Aorta (tissue), 5 donors: Measurements from ENCODE around the gene CAPZA1. TPM values are rescaled to one million over a fixed set of nuclear protein-coding genes. Genes with fewer than 3 reads are reported as not detected.
A peak's percentile ranks its signal among the peaks of the same experiment; 100 is the strongest.

Experiments
- ATAC-seq: fragments of 200-7000 bp; cut with Tn5 transposase; one replicate; pipeline ENCODE4 v1.9.1; 2022; ENCODE audit warnings: moderate library complexity; ENCODE audit not compliant: low FRiP score
- DNase-seq, 2 donors: peaks; one replicate each; pipeline ENCODE4 v3.0.0-alpha.2; 2020
- H3K27ac ChIP-seq, 2 donors: one replicate each; pipeline ENCODE4 v1.5.1; 2013; ENCODE audit warnings: low read length in 2 of 2, mild to moderate bottlenecking in 2 of 2, moderate library complexity in 2 of 2, control low read depth in 1 of 2, inconsistent platforms in 1 of 2, low read depth in 1 of 2
- H3K27me3 ChIP-seq, 2 donors: one replicate each; pipeline ENCODE4 v1.6.1; 2013; ENCODE audit warnings: control low read depth in 1 of 2, low read length in 1 of 2, mild to moderate bottlenecking in 1 of 2, moderate library complexity in 1 of 2; ENCODE audit not compliant: insufficient read depth in 2 of 2, control insufficient read depth in 1 of 2
- H3K36me3 ChIP-seq, 2 donors: one replicate each; pipeline ENCODE4 v1.6.1; 2013; ENCODE audit warnings: control low read depth in 1 of 2, low read length in 1 of 2, mild to moderate bottlenecking in 1 of 2; ENCODE audit not compliant: insufficient read depth in 2 of 2, control insufficient read depth in 1 of 2
- H3K4me1 ChIP-seq, 2 donors: one replicate each; pipeline ENCODE4 v1.6.1; 2013; ENCODE audit warnings: low read length in 2 of 2, control low read depth in 1 of 2, mild to moderate bottlenecking in 1 of 2, moderate library complexity in 1 of 2; ENCODE audit not compliant: insufficient read depth in 2 of 2, control insufficient read depth in 1 of 2
- H3K4me3 ChIP-seq, 2 donors: one replicate each; pipeline ENCODE4 v1.5.1; 2013; ENCODE audit warnings: low read length in 2 of 2, control low read depth in 1 of 2, mild to moderate bottlenecking in 1 of 2
- H3K9me3 ChIP-seq: one replicate; pipeline ENCODE4 v1.6.1; 2013; ENCODE audit warnings: mild to moderate bottlenecking, low read length; ENCODE audit not compliant: control insufficient read depth
- WGBS, 2 donors: extraction: QIAGEN DNeasy Blood & Tissue Kit; methylation state at CpG; one replicate each; pipeline ENCODE4 v1.1.7; 2013; 5-methylcytosine and 5-hydroxymethylcytosine counted together
- intact Hi-C, 2 donors: fragments of 100-400 bp; cut with DNase I; formaldehyde crosslinking; loops; one replicate each; pipeline versions ENCODE4 v1.14.2 to v1.15.0; 2022
- polyA plus RNA-seq, 2 donors: library from polyadenylated mRNA; stranded (reverse); fragments of 200-250 nt; gene quantifications; one replicate each; pipeline ENCODE4 v1.2.3, GENCODE V29; 2013
- total RNA-seq, 2 donors: library from RNA; stranded (reverse); fragmentation: NEBNext Ultra II Directional; extraction: Animal tissue kit (Norgen Biotek cat#: 25700); gene quantifications; one replicate each; pipeline ENCODE4 v1.2.1, GENCODE V29; 2021
- donor health status: healthy with polysubstance abuse.
- donor health status: Bipolar disorder and iron deficiency.
- donor health status: DM: no; HTN: no; CAD: no.
- donor health status: DM: no; HTN: no; CAD: no.
- donor health status: DM: yes; HTN: yes; CAD: no.

CAPZA1 gene
- total and polyA plus RNA-seq, 4 donors: 39.1 to 109 (median 85.0) TPM

- peaks cover 0 to 3% of the 10 kb centered on the region in 2 donors for H3K36me3 ChIP-seq
- intact Hi-C loops: no loop called here
- no peaks in the 10 kb centered on the region for H3K9me3 ChIP-seq
- no peak for ATAC-seq
- WGBS, 2 donors: 96 to 99% methylated on average over 3 of the region's 3 CpGs
- DNase-seq: no peak
- H3K27me3 ChIP-seq: no peaks in the 10 kb centered on the region
- H3K4me3 ChIP-seq: no peak overlapping the region
- H3K4me1 ChIP-seq: no peaks in the 10 kb centered on the region
- no peak overlapping the region for H3K27ac ChIP-seq
These were observed 56.9 kb downstream of the CAPZA1 start for GRCh38 chr1:112676543-112676942.

- Histone ChIP-seq H3K4me1 (no peaks in the 10 kb centered on the region), H3K4me3 (no peak overlapping the region), H3K27me3 (no peaks in the 10 kb centered on the region), H3K36me3 (no peaks in the 10 kb centered on the region), H3K9me3 (no peaks in the 10 kb centered on the region), H3K27ac (peak overlapping the region in 1 of 2 donors; percentile 16)
- DNase-seq (no peak), ATAC-seq (no peak)
- WGBS, 2 donors: 96 to 97% methylated on average over 4 of the region's 4 CpGs
- intact Hi-C loops: no loop called here
These were observed 57.9 kb downstream of the CAPZA1 start for GRCh38 chr1:112677501-112677900.

DNA sequence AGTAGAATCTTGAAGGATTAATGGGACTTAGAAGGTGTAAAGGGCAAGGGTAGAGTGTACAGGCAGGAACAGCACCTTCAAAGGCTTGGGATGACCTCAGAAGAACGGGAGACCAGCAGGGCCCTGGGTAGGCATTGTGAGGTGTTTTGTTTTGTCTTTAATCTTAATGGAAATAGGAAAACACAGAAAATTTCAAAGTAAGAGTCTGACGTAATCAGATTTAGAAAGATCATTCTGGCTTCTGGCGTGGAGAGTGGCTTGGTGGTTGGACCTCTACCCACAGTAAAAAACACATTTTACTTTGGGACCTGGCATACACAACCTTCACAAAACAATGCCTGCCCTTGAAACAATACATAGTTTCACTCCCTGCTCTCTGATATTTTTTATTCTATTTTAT is 59.0 kb downstream of the CAPZA1 start:
- H3K9me3 ChIP-seq: no peaks in the 10 kb centered on the region
- DNase-seq: no peak
- H3K4me3 ChIP-seq: no peak overlapping the region
- H3K36me3 ChIP-seq: no peaks in the 10 kb centered on the region
- no peak for ATAC-seq
- H3K27ac ChIP-seq: no peak overlapping the region
- 82 to 85% methylated on average over 3 of the region's 3 CpGs for WGBS, 2 donors
- intact Hi-C loops: no loop called here
- no peaks in the 10 kb centered on the region for H3K27me3 ChIP-seq
- no peaks in the 10 kb centered on the region for H3K4me1 ChIP-seq

DNA sequence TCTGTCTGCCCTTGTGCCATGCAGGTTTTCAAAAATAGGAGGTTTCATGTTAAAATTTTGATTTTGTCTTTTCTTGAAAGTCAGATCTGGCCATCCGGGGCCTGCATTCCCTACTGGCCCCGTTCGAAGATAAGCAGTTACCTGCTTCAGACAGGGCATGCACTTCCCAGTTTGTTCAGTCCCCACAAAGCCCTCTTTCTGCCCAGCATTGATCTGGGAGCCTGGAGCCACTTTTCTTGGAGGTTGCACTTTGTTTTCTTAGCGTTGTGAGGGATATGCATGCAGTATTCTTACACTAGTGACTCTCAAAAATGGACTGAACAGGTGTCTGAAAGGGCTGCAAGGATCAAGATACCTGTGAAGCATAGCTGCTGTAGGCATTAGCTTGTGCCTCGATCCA is 66.3 kb downstream of the CAPZA1 start:
- Histone ChIP-seq H3K4me1 (no peaks in the 10 kb centered on the region), H3K27ac (no peak overlapping the region), H3K36me3 (peaks cover 0 to 2% of the 10 kb centered on the region in 2 donors), H3K27me3 (no peaks in the 10 kb centered on the region), H3K4me3 (no peak overlapping the region), H3K9me3 (no peaks in the 10 kb centered on the region)
- intact Hi-C loops: no loop called here
- 89 to 91% methylated on average over 5 of the region's 5 CpGs for WGBS, 2 donors
- DNase-seq (no peak), ATAC-seq (no peak)

- no peak for ATAC-seq
- 58 to 62% methylated on average over 3 of the region's 3 CpGs for WGBS, 2 donors
- H3K4me3 ChIP-seq: no peak overlapping the region
- H3K9me3 ChIP-seq: no peaks in the 10 kb centered on the region
- no peaks in the 10 kb centered on the region for H3K27me3 ChIP-seq
- no peaks in the 10 kb centered on the region for H3K4me1 ChIP-seq
- intact Hi-C loops: no loop called here
- no peak overlapping the region for H3K27ac ChIP-seq
- peaks cover 0 to 2% of the 10 kb centered on the region in 2 donors for H3K36me3 ChIP-seq
- DNase-seq: no peak
These were observed 66.8 kb downstream of the CAPZA1 start for GRCh38 chr1:112686417-112686816.

GRCh38 chr1:112686835-112687234 is 67.2 kb downstream of the CAPZA1 start:
- Histone ChIP-seq H3K36me3 (peaks cover 0 to 5% of the 10 kb centered on the region in 2 donors), H3K4me3 (no peak overlapping the region), H3K4me1 (no peaks in the 10 kb centered on the region), H3K27ac (no peak overlapping the region), H3K27me3 (no peaks in the 10 kb centered on the region), H3K9me3 (no peaks in the 10 kb centered on the region)
- ATAC-seq (no peak), DNase-seq (no peak)
- intact Hi-C loops: no loop called here
- WGBS, 2 donors: 91 to 92% methylated on average over 4 of the region's 4 CpGs

- intact Hi-C loops: no loop called here
- no peak overlapping the region for H3K27ac ChIP-seq
- H3K27me3 ChIP-seq: no peaks in the 10 kb centered on the region
These were observed 67.7 kb downstream of the CAPZA1 start for GRCh38 chr1:112687361-112687760.

GRCh38 chr1:112687785-112688496 is 68.3 kb downstream of the CAPZA1 start:
- WGBS, 2 donors: 86 to 89% methylated on average over 13 of the region's 13 CpGs
- H3K4me1 ChIP-seq: no peaks in the 10 kb centered on the region
- no peak overlapping the region for H3K27ac ChIP-seq
- H3K27me3 ChIP-seq: no peaks in the 10 kb centered on the region
- H3K36me3 ChIP-seq: peaks cover 0 to 6% of the 10 kb centered on the region in 2 donors
- ATAC-seq (no peak), DNase-seq (no peak)
- intact Hi-C loops: no loop called here
- no peaks in the 10 kb centered on the region for H3K9me3 ChIP-seq
- H3K4me3 ChIP-seq: no peak overlapping the region

More at GRCh38 chr1:112687361-112687760, 67.7 kb downstream of the CAPZA1 start:
- WGBS, 2 donors: 83 to 89% methylated on average over 4 of the region's 4 CpGs
- no peak for ATAC-seq
- DNase-seq: no peak
- no peaks in the 10 kb centered on the region for H3K4me1 ChIP-seq
- peaks cover 0 to 5% of the 10 kb centered on the region in 2 donors for H3K36me3 ChIP-seq
- H3K9me3 ChIP-seq: no peaks in the 10 kb centered on the region
- H3K4me3 ChIP-seq: no peak overlapping the region

GRCh38 chr1:112688781-112689193 is 69.2 kb downstream of the CAPZA1 start:
- intact Hi-C loops: no loop called here
- DNase-seq (peak in 1 of 2 donors; percentile 53), ATAC-seq (no peak)
- Histone ChIP-seq H3K9me3 (no peaks in the 10 kb centered on the region), H3K36me3 (peaks cover 0 to 6% of the 10 kb centered on the region in 2 donors), H3K4me1 (no peaks in the 10 kb centered on the region), H3K4me3 (no peak overlapping the region), H3K27me3 (no peaks in the 10 kb centered on the region), H3K27ac (no peak overlapping the region)
- WGBS, 2 donors: 79 to 80% methylated on average over 13 of the region's 13 CpGs
